SK-N-SH (cell line): ENCODE results near the gene HP1BP3. TPM values are rescaled to one million over a fixed set of nuclear protein-coding genes. Genes with fewer than 3 reads are reported as not detected.

Source experiments
- CTCF ChIA-PET: fragments of 300-600, 350-600 bp; formaldehyde crosslinking; extraction: SDS; loops from one replicate; lab custom pipeline; 2021; lab: Yijun Ruan, JAX
- POLR2A ChIA-PET: fragments of 350-600 bp; sonication (Branson Sonifier 250); formaldehyde crosslinking; extraction: SDS; loops from one replicate; lab custom pipeline; 2020; ENCODE audit warnings: antibody characterized with exemption, inconsistent platforms; lab: Yijun Ruan, JAX
- DNase-seq: peaks from one replicate; pipeline ENCODE4 v3.0.0; 2012
- H2AFZ ChIP-seq: fragments of 200-600 bp; sonication (generic); 2 replicates; pipeline ENCODE4 v1.8.1; 2016; ENCODE audit warnings: antibody characterized with exemption, mild to moderate bottlenecking, low read depth
- H3F3A ChIP-seq: fragments of 200-600 bp; sonication (generic); replicated peaks from 2 replicates; pipeline ENCODE3; 2016; ENCODE audit warnings: antibody characterized with exemption, mild to moderate bottlenecking; ENCODE audit not compliant: insufficient read depth
- H3K27ac ChIP-seq, 2 experiments: fragments of 200-500 bp in 1 of 2; fragments of 200-600 bp in 1 of 2; sonication (Bioruptor generic) in 1 of 2; sonication (generic), shearing (Covaris generic) in 1 of 2; 2 replicates each; pipeline versions ENCODE4 v1.5.1 to v1.6.1; 2014 to 2016; ENCODE audit warnings: low read depth in 2 of 2, inconsistent platforms in 1 of 2, low read length in 1 of 2, mild to moderate bottlenecking in 1 of 2, mixed read lengths in 1 of 2
- H3K27me3 ChIP-seq: fragments of 200-600 bp; sonication (generic), shearing (Covaris generic); 2 replicates; pipeline ENCODE4 v1.6.1; 2016; ENCODE audit warnings: mixed run types; ENCODE audit not compliant: insufficient read depth
- H3K36me3 ChIP-seq, 2 experiments: fragments of 200-500 bp in 1 of 2; fragments of 200-600 bp in 1 of 2; sonication (Bioruptor generic) in 1 of 2; sonication (generic) in 1 of 2; replicated peaks in 1 of 2; 2 replicates each; pipeline versions ENCODE3 to v1.5.1; 2014 to 2016; ENCODE audit warnings: low read length in 1 of 2, mild to moderate bottlenecking in 1 of 2; ENCODE audit not compliant: insufficient read depth in 2 of 2, control insufficient read depth in 1 of 2
- H3K4me1 ChIP-seq, 2 experiments: fragments of 200-500 bp in 1 of 2; fragments of 200-600 bp in 1 of 2; sonication (Bioruptor generic) in 1 of 2; sonication (generic), shearing (Covaris generic) in 1 of 2; 2 replicates each; pipeline versions ENCODE4 v1.5.1 to v1.6.1; 2014 to 2016; ENCODE audit warnings: low read depth in 1 of 2, low read length in 1 of 2, mixed run types in 1 of 2; ENCODE audit not compliant: insufficient read depth in 2 of 2, control insufficient read depth in 1 of 2
- H3K4me2 ChIP-seq: fragments of 200-600 bp; sonication (generic), shearing (Covaris generic); 2 replicates; pipeline ENCODE4 v1.6.1; 2017; ENCODE audit warnings: mixed run types
- H3K4me3 ChIP-seq, 2 experiments: fragments of 200-500 bp in 1 of 2; fragments of 200-600 bp in 1 of 2; sonication (Bioruptor generic) in 1 of 2; sonication (generic), shearing (Covaris generic) in 1 of 2; 2 replicates each; pipeline versions ENCODE4 v1.5.1 to v1.8.1; 2014 to 2016; ENCODE audit warnings: low read depth in 2 of 2, inconsistent platforms in 1 of 2, low read length in 1 of 2, mild to moderate bottlenecking in 1 of 2, mixed read lengths in 1 of 2, moderate library complexity in 1 of 2
- H3K79me2 ChIP-seq: fragments of 200-600 bp; sonication (generic); 2 replicates; pipeline ENCODE4 v1.8.1; 2017; ENCODE audit warnings: mild to moderate bottlenecking; ENCODE audit not compliant: insufficient read depth
- H3K9ac ChIP-seq: fragments of 200-600 bp; sonication (generic); 2 replicates; pipeline ENCODE4 v1.6.1; 2017; ENCODE audit warnings: mixed run types
- H3K9me2 ChIP-seq: fragments of 200-600 bp; sonication (generic); 2 replicates; pipeline ENCODE4 v1.6.1; 2017; ENCODE audit warnings: mixed run types
- H3K9me3 ChIP-seq: fragments of 200-600 bp; sonication (generic); 2 replicates; pipeline ENCODE4 v1.6.1; 2017; ENCODE audit warnings: mixed run types, mild to moderate bottlenecking, moderate library complexity
- H4K20me1 ChIP-seq: fragments of 200-600 bp; sonication (generic); 2 replicates; pipeline ENCODE4 v1.6.1; 2017; ENCODE audit warnings: mild to moderate bottlenecking, mixed run types; ENCODE audit not compliant: insufficient read depth
- ELF1 ChIP-seq: IDR thresholded peaks from 2 replicates; pipeline ENCODE4 v1.4.0; 2012
- EP300 ChIP-seq, 2 experiments: IDR thresholded peaks; 2 replicates each; pipeline versions ENCODE4 v1.4.0 to v1.6.1; 2012; ENCODE audit warnings: borderline replicate concordance in 1 of 2, low read depth in 1 of 2, low read length in 1 of 2
- EZH2phosphoT487 ChIP-seq: fragments of 200-600 bp; sonication (generic); IDR thresholded peaks from 2 replicates; pipeline ENCODE4 v1.6.1; 2017; ENCODE audit warnings: low read depth, mixed run types, mild to moderate bottlenecking, antibody characterized with exemption, moderate library complexity, borderline replicate concordance
- FOXM1 ChIP-seq: IDR thresholded peaks from 2 replicates; pipeline ENCODE4 v1.4.0; 2012; ENCODE audit warnings: low read depth, mild to moderate bottlenecking
- GATA2 ChIP-seq: sonication (generic); formaldehyde crosslinking; IDR thresholded peaks from 2 replicates; pipeline ENCODE4 v1.5.0; 2020; ENCODE audit warnings: mild to moderate bottlenecking, missing genetic modification reagents
- IRF3 ChIP-seq: fragments of 150-350 bp; IDR thresholded peaks from 2 replicates; pipeline ENCODE4 v1.6.1; 2016; ENCODE audit warnings: mild to moderate bottlenecking, low read depth, low read length
- MEF2A ChIP-seq: IDR thresholded peaks from 2 replicates; pipeline ENCODE4 v1.4.0; 2012; ENCODE audit warnings: low read depth, borderline replicate concordance
- MXI1 ChIP-seq: IDR thresholded peaks from 2 replicates; pipeline ENCODE4 v1.6.1; 2012; ENCODE audit warnings: mild to moderate bottlenecking, low read depth, low read length, improper control_type of control experiment
- RAD21 ChIP-seq: IDR thresholded peaks from 2 replicates; pipeline ENCODE4 v1.6.1; 2012; ENCODE audit warnings: mild to moderate bottlenecking, low read length
- RFX5 ChIP-seq: IDR thresholded peaks from 2 replicates; pipeline ENCODE4 v1.6.1; 2012; ENCODE audit warnings: mild to moderate bottlenecking, improper control_type of control experiment, low read length
- TAF1 ChIP-seq: IDR thresholded peaks from 2 replicates; pipeline ENCODE4 v1.6.1; 2012; ENCODE audit warnings: low read depth, mild to moderate bottlenecking, low read length, moderate library complexity, borderline replicate concordance
- TEAD4 ChIP-seq: IDR thresholded peaks from 2 replicates; pipeline ENCODE4 v1.4.0; 2012; ENCODE audit warnings: mild to moderate bottlenecking, borderline replicate concordance; ENCODE audit not compliant: insufficient read depth
- ZBTB33 ChIP-seq: IDR thresholded peaks from 2 replicates; pipeline ENCODE4 v1.4.0; 2012; ENCODE audit warnings: low read depth, borderline replicate concordance
- WGBS: methylation state at CpG from one replicate; pipeline ENCODE4 v1.1.6; 2017; ENCODE audit warnings: low lambda C conversion rate; 5-methylcytosine and 5-hydroxymethylcytosine counted together
- polyA plus RNA-seq, 3 experiments: library from polyadenylated mRNA; depleted of rRNA; stranded (reverse); fragments of >200 nt; gene quantifications; 2 replicates each; pipeline ENCODE4 v1.2.3, GENCODE V29; 2012
- TF ChIP-seq, protein P1 (sequence below): IDR thresholded peaks from 2 replicates; pipeline ENCODE4; 2012

HP1BP3 gene
- polyA plus RNA-seq, 1 of the 3 experiments (the other 2 are of a cell fraction) = 236 TPM

DNA sequence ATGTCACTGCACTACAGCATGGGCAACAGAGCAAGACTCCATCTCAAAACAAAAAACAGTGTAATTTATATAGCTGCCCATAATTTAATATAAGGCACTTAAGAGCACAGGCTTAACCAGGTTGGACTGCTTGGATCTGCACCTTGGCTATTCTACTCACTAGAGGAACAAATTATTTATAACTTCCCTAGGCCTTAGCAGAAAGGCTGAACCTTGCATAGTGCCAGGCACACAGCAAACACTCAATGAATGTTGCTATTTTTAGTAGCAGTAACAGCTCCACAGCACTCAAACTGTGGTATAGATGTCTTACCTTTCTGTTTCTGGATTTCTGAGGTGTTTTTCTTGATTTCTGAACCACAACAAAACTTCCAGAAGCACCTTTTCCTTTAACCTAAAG is 19.8 kb downstream of the HP1BP3 start:
- TF ChIP-seq EZH2phosphoT487 = no peak
- TF ChIP-seq IRF3 = no peak
- TF ChIP-seq FOXM1 = no peak
- no peak overlapping the region for H3K4me2 ChIP-seq
- H3K9me3 ChIP-seq = no peaks in the 10 kb centered on the region
- H3K9me2 ChIP-seq = no peaks in the 10 kb centered on the region
- no peak overlapping the region for H3K27ac ChIP-seq
- no peak overlapping the region for H3K4me3 ChIP-seq
- peaks cover 29% of the 10 kb centered on the region for H3F3A ChIP-seq
- CTCF ChIA-PET = interaction anchor here (0.6 to 1.0 kb wide), 2 partner anchors 21 to 65 kb away, joined by 3 read pairs; no protein-coding TSS in a partner anchor
- no peaks in the 10 kb centered on the region for H3K4me1 ChIP-seq
- 0 out of 2 replicates have a peak, but pooled peaks cover 8% of the 10 kb centered on the region for H4K20me1 ChIP-seq
- H3K27me3 ChIP-seq = no peaks in the 10 kb centered on the region
- peaks cover 69% of the 10 kb centered on the region for H3K79me2 ChIP-seq
- no peak overlapping the region for H3K9ac ChIP-seq
- DNase-seq = no peak
- H3K36me3 ChIP-seq = peaks cover 70 to 97% of the 10 kb centered on the region in 2 experiments
- no peak overlapping the region for H2AFZ ChIP-seq
- POLR2A ChIA-PET = no interaction called here

- POLR2A ChIA-PET = no interaction called here
- peaks cover 66 to 95% of the 10 kb centered on the region in 2 experiments for H3K36me3 ChIP-seq
- WGBS = 97% methylated on average over 3 of the region's 3 CpGs
- H4K20me1 ChIP-seq = 0 out of 2 replicates have a peak, but pooled peaks cover 8% of the 10 kb centered on the region
- peaks cover 46% of the 10 kb centered on the region for H3K79me2 ChIP-seq
- no peaks in the 10 kb centered on the region for H3K9me3 ChIP-seq
- no peaks in the 10 kb centered on the region for H3K27me3 ChIP-seq
- H2AFZ ChIP-seq = no peak overlapping the region
- no peak for DNase-seq
- no peak overlapping the region for H3K27ac ChIP-seq
- CTCF ChIA-PET = no interaction called here
- H3K9ac ChIP-seq = no peak overlapping the region
- H3K9me2 ChIP-seq = no peaks in the 10 kb centered on the region
- H3K4me2 ChIP-seq = no peak overlapping the region
- TF ChIP-seq RAD21 (no peak), ELF1 (no peak), MEF2A (no peak), EP300 (IDR thresholded peaks at IDR 0.05; ENCODE audit: borderline replicate concordance in 1 of 2, low read depth in 1 of 2, low read length in 1 of 2) (no peak), RFX5 (no peak), TAF1 (no peak), MXI1 (no peak), IRF3 (no peak), ZBTB33 (no peak), GATA2 (CRISPR knock-in tag) (no peak), EZH2phosphoT487 (no peak), TEAD4 (no peak)
- TF ChIP-seq, protein P1, sequence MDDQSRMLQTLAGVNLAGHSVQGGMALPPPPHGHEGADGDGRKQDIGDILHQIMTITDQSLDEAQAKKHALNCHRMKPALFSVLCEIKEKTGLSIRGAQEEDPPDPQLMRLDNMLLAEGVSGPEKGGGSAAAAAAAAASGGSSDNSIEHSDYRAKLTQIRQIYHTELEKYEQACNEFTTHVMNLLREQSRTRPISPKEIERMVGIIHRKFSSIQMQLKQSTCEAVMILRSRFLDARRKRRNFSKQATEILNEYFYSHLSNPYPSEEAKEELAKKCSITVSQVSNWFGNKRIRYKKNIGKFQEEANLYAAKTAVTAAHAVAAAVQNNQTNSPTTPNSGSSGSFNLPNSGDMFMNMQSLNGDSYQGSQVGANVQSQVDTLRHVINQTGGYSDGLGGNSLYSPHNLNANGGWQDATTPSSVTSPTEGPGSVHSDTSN = no peak
- H3K4me3 ChIP-seq = no peak overlapping the region
- H3F3A ChIP-seq = peaks cover 13% of the 10 kb centered on the region
- H3K4me1 ChIP-seq = no peaks in the 10 kb centered on the region
Observed at GRCh38 chr1:20763417-20763816, 23.7 kb downstream of the HP1BP3 start.
